GM20000 (cell line): ENCODE results near the gene DNAH10.

ENCODE experiments used
- DNase-seq: peaks from one replicate; pipeline ENCODE4 v3.0.0; 2012; ENCODE audit warnings: low spot score
- CTCF ChIP-seq: IDR thresholded peaks from 2 replicates; pipeline ENCODE4 v1.5.1; 2012; ENCODE audit warnings: mild to moderate bottlenecking, control low read depth; ENCODE audit errors: extremely low read depth, missing control alignments

The DNAH10 gene

GRCh38 chr12:123903301-123904065, 141.4 kb downstream of the DNAH10 start:
- no peak for TF ChIP-seq CTCF
- no peak for DNase-seq

GRCh38 chr12:123905319-123905925, 143.3 kb downstream of the DNAH10 start:
- DNase-seq = peak; percentile 77
- TF ChIP-seq CTCF = peak; percentile 55

DNA sequence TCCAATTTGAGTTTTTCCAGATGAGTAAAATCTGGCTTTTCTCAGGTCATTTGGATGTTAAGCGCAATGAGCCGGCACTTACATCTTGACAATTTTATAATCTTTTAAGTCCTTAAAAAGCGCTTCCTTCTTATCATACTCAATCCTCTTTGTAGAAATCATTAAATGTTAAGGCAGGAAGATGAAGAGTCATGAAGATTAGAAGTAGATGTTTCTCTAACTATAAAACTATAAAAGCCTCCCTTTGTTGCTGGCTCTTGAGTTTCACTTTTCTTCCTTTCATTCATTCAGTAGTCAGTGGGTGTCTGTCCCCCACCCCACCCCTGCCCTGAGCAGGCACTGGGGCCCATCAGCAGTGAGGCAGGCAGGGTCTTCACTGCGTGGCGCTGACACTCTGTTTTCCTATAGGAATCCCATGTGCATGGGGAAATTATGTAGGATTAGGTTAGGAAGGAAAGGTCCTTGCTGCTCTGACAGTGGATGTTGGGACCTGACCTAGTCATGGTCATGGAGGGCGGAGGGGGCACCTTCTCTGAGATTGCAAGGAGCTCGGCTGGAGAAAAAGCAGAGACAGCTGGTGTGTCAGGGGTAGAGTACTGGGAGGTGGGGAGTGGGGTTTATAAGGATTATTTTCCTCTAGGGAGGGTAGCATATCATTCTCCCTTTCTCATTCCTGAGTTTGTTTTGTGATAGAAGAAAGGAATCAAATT, 144.8 kb downstream of the DNAH10 start:
- no peak for DNase-seq
- TF ChIP-seq CTCF = no peak

GRCh38 chr12:123907726-123908476, 145.8 kb downstream of the DNAH10 start:
- DNase-seq = no peak
- TF ChIP-seq CTCF = no peak

GRCh38 chr12:123908884-123909725, 147.0 kb downstream of the DNAH10 start:
- TF ChIP-seq CTCF = no peak
- no peak for DNase-seq

DNA sequence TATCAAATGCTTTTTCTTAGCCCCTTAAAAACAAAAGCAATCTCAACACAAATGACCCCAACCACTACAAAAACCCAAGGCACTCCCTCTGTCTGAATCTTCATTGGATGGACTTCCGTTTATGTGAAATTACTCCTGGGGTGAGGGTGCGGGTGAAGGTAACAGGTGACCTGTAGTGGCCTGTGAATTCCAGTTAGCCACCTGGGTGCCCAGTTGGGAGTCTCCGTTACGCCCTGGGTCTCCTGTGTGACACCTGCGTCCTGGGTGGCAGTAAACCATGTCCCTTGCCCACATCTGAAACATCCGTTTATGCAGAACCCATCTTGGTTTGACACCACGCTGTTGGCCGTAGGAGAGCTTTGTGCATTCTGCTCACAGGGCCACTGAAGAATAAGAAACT, 148.0 kb downstream of the DNAH10 start:
- no peak for TF ChIP-seq CTCF

More for the DNA sequence above, 148.0 kb downstream of the DNAH10 start:
- DNase-seq = no peak
